GM12878 (cell line): ENCODE results near the gene WWOX. TPM values are rescaled to one million over a fixed set of nuclear protein-coding genes. Genes with fewer than 3 reads are reported as not detected.
A peak's percentile ranks its signal among the peaks of the same experiment; 100 is the strongest.

ENCODE experiments used
- BRCA1 ChIP-seq: IDR thresholded peaks from 2 replicates; pipeline ENCODE4 v1.6.1; 2011; ENCODE audit warnings: low read depth, low read length, improper control_type of control experiment
- EED ChIP-seq: sonication (generic); IDR thresholded peaks from 2 replicates; pipeline ENCODE4 v1.6.1; 2016; ENCODE audit warnings: antibody characterized with exemption, low read depth
- EZH2 ChIP-seq: IDR thresholded peaks from 2 replicates; pipeline ENCODE4 v1.6.1; 2012; ENCODE audit warnings: low read depth, mild to moderate bottlenecking, control low read depth, inconsistent platforms, low read length, borderline replicate concordance; ENCODE audit not compliant: control insufficient read depth
- FOS ChIP-seq: IDR thresholded peaks from 3 replicates; pipeline ENCODE4 v1.6.1; 2011; ENCODE audit warnings: borderline replicate concordance; ENCODE audit not compliant: insufficient read length; ENCODE audit errors: extremely low read depth
- FOXK2 ChIP-seq: fragments of 450-650 bp; IDR thresholded peaks from 2 replicates; pipeline ENCODE4 v1.6.1; 2017; ENCODE audit warnings: mild to moderate bottlenecking, moderate library complexity
- HDGF ChIP-seq: fragments of 450-650 bp; IDR thresholded peaks from 2 replicates; pipeline ENCODE4 v1.6.1; 2016; ENCODE audit warnings: antibody characterized with exemption
- KDM1A ChIP-seq: fragments of 200-600 bp; sonication (generic); IDR thresholded peaks from 2 replicates; pipeline ENCODE4 v1.6.1; 2016; ENCODE audit warnings: borderline replicate concordance
- MXI1 ChIP-seq: fragments of 150-350 bp; IDR thresholded peaks from 2 replicates; pipeline ENCODE4 v1.6.1; 2011; ENCODE audit warnings: low read depth, mild to moderate bottlenecking, inconsistent platforms, low read length, improper control_type of control experiment
- NR2F1 ChIP-seq: fragments of 450-650 bp; conservative IDR thresholded peaks from 2 replicates; pipeline ENCODE4 v1.6.1; 2017; ENCODE audit warnings: mild to moderate bottlenecking
- RAD21 ChIP-seq: IDR thresholded peaks from 2 replicates; pipeline ENCODE4 v1.6.1; 2011; ENCODE audit warnings: mild to moderate bottlenecking, low read depth, low read length, moderate library complexity; ENCODE audit not compliant: insufficient read depth
- RELA ChIP-seq: fragments of 450-650 bp; IDR thresholded peaks from 2 replicates; pipeline ENCODE4 v1.8.0; 2014; ENCODE audit warnings: borderline replicate concordance; ENCODE audit not compliant: partially characterized antibody
- SKIL ChIP-seq: fragments of 450-650 bp; IDR thresholded peaks from 2 replicates; pipeline ENCODE4 v1.6.1; 2017; ENCODE audit warnings: mild to moderate bottlenecking, low read depth, inconsistent platforms; ENCODE audit not compliant: poor library complexity, severe bottlenecking
- SMAD5 ChIP-seq: IDR thresholded peaks from 2 replicates; pipeline ENCODE4 v1.6.1; 2016; ENCODE audit warnings: antibody characterized with exemption, low read depth
- SRF ChIP-seq, 2 experiments: IDR thresholded peaks; 2 replicates each; pipeline ENCODE4 v1.6.1; 2011; ENCODE audit warnings: low read depth in 2 of 2, low read length in 2 of 2, mild to moderate bottlenecking in 1 of 2, moderate library complexity in 1 of 2
- TBL1XR1 ChIP-seq: IDR thresholded peaks from 2 replicates; pipeline ENCODE4 v1.6.1; 2012; ENCODE audit warnings: low read depth, low read length, improper control_type of control experiment
- USF1 ChIP-seq: IDR thresholded peaks from 2 replicates; pipeline ENCODE4 v1.6.1; 2011; ENCODE audit warnings: borderline replicate concordance, low read depth, mild to moderate bottlenecking, moderate library complexity, mixed read lengths, low read length; ENCODE audit not compliant: insufficient read depth; ENCODE audit errors: extremely low read length
- YY1 ChIP-seq: IDR thresholded peaks from 2 replicates; pipeline ENCODE4 v1.6.1; 2011; ENCODE audit warnings: low read depth, mild to moderate bottlenecking, low read length
- ZBTB11 ChIP-seq: fragments of 450-650 bp; formaldehyde crosslinking; IDR thresholded peaks from 2 replicates; pipeline ENCODE4 v1.5.0; 2022; ENCODE audit warnings: mild to moderate bottlenecking, missing genetic modification characterization
- ZNF207 ChIP-seq: fragments of 450-650 bp; IDR thresholded peaks from 2 replicates; pipeline ENCODE4 v1.6.1; 2014; ENCODE audit warnings: antibody characterized with exemption, mild to moderate bottlenecking, borderline replicate concordance
- ZNF384 ChIP-seq: IDR thresholded peaks from 2 replicates; pipeline ENCODE4 v1.6.1; 2012; ENCODE audit warnings: low read depth, mild to moderate bottlenecking, low read length, improper control_type of control experiment, borderline replicate concordance
- polyA plus RNA-seq, 11 experiments: library from polyadenylated mRNA; depleted of rRNA in 4 of 11; unstranded in 6 of 11; stranded (reverse) in 5 of 11; fragments of >200 nt; fragmentation: Nextera tagmentation in 4 of 11; fragmentation: Illumina TruSeq in 1 of 11; extraction: Ambion mirVana in 4 of 11; extraction: Trizol in 1 of 11; gene quantifications; 1 replicate in 1 of 11; 2 replicates in 10 of 11; pipeline versions ENCODE4 v1.2.1 to v1.2.3, GENCODE V29; 2011 to 2016; ENCODE audit warnings: inconsistent platforms in 2 of 11, missing spikeins in 2 of 11, low read depth in 1 of 11
- total RNA-seq, 4 experiments: library from RNA; depleted of rRNA in 3 of 4; stranded (reverse); fragments of >200 nt in 3 of 4; fragmentation: Illumina TruSeq in 1 of 4; extraction: Trizol in 1 of 4; gene quantifications; 2 replicates each; pipeline versions ENCODE4 v1.2.1 to v1.2.3, GENCODE V29; 2013 to 2021
- TF ChIP-seq, protein P1 (sequence below): IDR thresholded peaks from 2 replicates; pipeline ENCODE4 v1.6.1; 2012; ENCODE audit warnings: low read length, inconsistent platforms

The WWOX gene
- total and polyA plus RNA-seq, 10 of the 15 experiments (the other 5 are each of a cell fraction or from before 2014, with no cell fraction given): 2.8 to 24.4 (median 17.8) TPM

- TF ChIP-seq USF1: no peak
- no peak; the same call in 1 of the 2 replicates for TF ChIP-seq SMAD5
- TF ChIP-seq KDM1A: no peak
- peak; percentile 86 for TF ChIP-seq YY1
- no peak for TF ChIP-seq EZH2
- TF ChIP-seq SKIL: no peak
- peak; percentile 69 for TF ChIP-seq BRCA1
- TF ChIP-seq SRF (IDR thresholded peaks at IDR 0.05; ENCODE audit: low read depth in 2 of 2, low read length in 2 of 2): no peak
- TF ChIP-seq, protein P1, sequence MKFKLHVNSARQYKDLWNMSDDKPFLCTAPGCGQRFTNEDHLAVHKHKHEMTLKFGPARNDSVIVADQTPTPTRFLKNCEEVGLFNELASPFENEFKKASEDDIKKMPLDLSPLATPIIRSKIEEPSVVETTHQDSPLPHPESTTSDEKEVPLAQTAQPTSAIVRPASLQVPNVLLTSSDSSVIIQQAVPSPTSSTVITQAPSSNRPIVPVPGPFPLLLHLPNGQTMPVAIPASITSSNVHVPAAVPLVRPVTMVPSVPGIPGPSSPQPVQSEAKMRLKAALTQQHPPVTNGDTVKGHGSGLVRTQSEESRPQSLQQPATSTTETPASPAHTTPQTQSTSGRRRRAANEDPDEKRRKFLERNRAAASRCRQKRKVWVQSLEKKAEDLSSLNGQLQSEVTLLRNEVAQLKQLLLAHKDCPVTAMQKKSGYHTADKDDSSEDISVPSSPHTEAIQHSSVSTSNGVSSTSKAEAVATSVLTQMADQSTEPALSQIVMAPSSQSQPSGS: no peak
- TF ChIP-seq ZBTB11 (CRISPR knock-in tag): no peak
- peak; percentile 96 for TF ChIP-seq ZNF207
- peak; percentile 73; the same call in 1 of the 2 replicates for TF ChIP-seq TBL1XR1
- TF ChIP-seq FOXK2: 0 out of 2 replicates have a peak, but pooled peaks have one; percentile 48
- no peak for TF ChIP-seq RELA
- peak; percentile 24; the same call in 1 of the 2 replicates for TF ChIP-seq HDGF
- TF ChIP-seq FOS: no peak
- no peak; the same call in 1 of the 2 replicates for TF ChIP-seq EED
- TF ChIP-seq ZNF384: no peak
- TF ChIP-seq MXI1: peak; percentile 85
- TF ChIP-seq RAD21: peak; percentile 41; the same call in 1 of the 2 replicates
- peak; percentile 82 for TF ChIP-seq NR2F1
Measured at GRCh38 chr16:78099271-78100111, at the start of gene WWOX (continued).
